Measurements from ENCODE around the gene CHP2.
"Not testable (repeated sequence)": the region's sequence is repeated elsewhere in the genome, so short reads cannot be mapped to it uniquely, and the experiment has no call there.

CHP2 gene

GRCh38 chr16:23754594-23755483 is at the start of gene CHP2:
Gene CHP2 (plus strand): TSS chr16:23755026. CDS start chr16:23755050, 24 bp downstream.
- DNase-seq (ENCODE audit: low read depth), result no peak

- no peak for DNase-seq (ENCODE audit: low read depth)
Observed at GRCh38 chr16:23705517-23705902, 49.3 kb upstream of the CHP2 start.

- DNase-seq (ENCODE audit: low read depth), result no peak
Observed at GRCh38 chr16:23706439-23706838, 48.4 kb upstream of the CHP2 start.

GRCh38 chr16:23709536-23709935 is 45.3 kb upstream of the CHP2 start:
- no peak for DNase-seq (ENCODE audit: low read depth)

- DNase-seq (ENCODE audit: low read depth), result no peak
Observed at GRCh38 chr16:23710008-23710407, 44.8 kb upstream of the CHP2 start.

- DNase-seq (ENCODE audit: low read depth), result no peak
Observed at GRCh38 chr16:23710504-23710903, 44.3 kb upstream of the CHP2 start.

GRCh38 chr16:23711785-23712184 is 43.0 kb upstream of the CHP2 start:
- no peak for DNase-seq (ENCODE audit: low read depth)

- no peak for DNase-seq (ENCODE audit: low read depth)
Observed at GRCh38 chr16:23712976-23713375, 41.9 kb upstream of the CHP2 start, which contains the start of gene ERN2. Gene ERN2 (minus strand): TSS chr16:23713222. CDS start chr16:23713187, 35 bp downstream.

GRCh38 chr16:23716484-23716883 is 38.3 kb upstream of the CHP2 start:
- DNase-seq (ENCODE audit: low read depth), result no peak

GRCh38 chr16:23722613-23723240 is 32.1 kb upstream of the CHP2 start:
- DNase-seq (ENCODE audit: low read depth), result not testable (repeated sequence)

GRCh38 chr16:23724096-23724784 is 30.6 kb upstream of the CHP2 start:
- no peak for DNase-seq (ENCODE audit: low read depth)

- no peak for DNase-seq (ENCODE audit: low read depth)
Observed at GRCh38 chr16:23724785-23725131, 30.1 kb upstream of the CHP2 start.

- no peak for DNase-seq (ENCODE audit: low read depth)
Observed at GRCh38 chr16:23726710-23727109, 28.1 kb upstream of the CHP2 start.

- DNase-seq (ENCODE audit: low read depth), result no peak
Observed at GRCh38 chr16:23728112-23728477, 26.7 kb upstream of the CHP2 start.

GRCh38 chr16:23729503-23730424 is 25.1 kb upstream of the CHP2 start:
- no peak for DNase-seq (ENCODE audit: low read depth)

GRCh38 chr16:23734176-23734893 is 20.5 kb upstream of the CHP2 start:
- DNase-seq (ENCODE audit: low read depth), result no peak

GRCh38 chr16:23737423-23738028 is 17.3 kb upstream of the CHP2 start:
- not testable (repeated sequence) for DNase-seq (ENCODE audit: low read depth)

GRCh38 chr16:23739516-23739915 is 15.3 kb upstream of the CHP2 start:
- DNase-seq (ENCODE audit: low read depth), result no peak

GRCh38 chr16:23741675-23742303 is 13.0 kb upstream of the CHP2 start:
- DNase-seq (ENCODE audit: low read depth), result no peak

- DNase-seq (ENCODE audit: low read depth), result no peak
Observed at GRCh38 chr16:23742766-23743165, 12.1 kb upstream of the CHP2 start.

Measured in activated T-cell treated with anti-CD3 and anti-CD28 coated beads for 48 hours (primary cell).